ENCODE measurements around the gene HAO1.
"Not testable (repeated sequence)": the region's sequence is repeated elsewhere in the genome, so short reads cannot be mapped to it uniquely, and the experiment has no call there.

The HAO1 gene

GRCh38 chr20:7850775-7851490 lies 89.3 kb downstream of the HAO1 start:
- FAIRE-seq, result no peak

DNA sequence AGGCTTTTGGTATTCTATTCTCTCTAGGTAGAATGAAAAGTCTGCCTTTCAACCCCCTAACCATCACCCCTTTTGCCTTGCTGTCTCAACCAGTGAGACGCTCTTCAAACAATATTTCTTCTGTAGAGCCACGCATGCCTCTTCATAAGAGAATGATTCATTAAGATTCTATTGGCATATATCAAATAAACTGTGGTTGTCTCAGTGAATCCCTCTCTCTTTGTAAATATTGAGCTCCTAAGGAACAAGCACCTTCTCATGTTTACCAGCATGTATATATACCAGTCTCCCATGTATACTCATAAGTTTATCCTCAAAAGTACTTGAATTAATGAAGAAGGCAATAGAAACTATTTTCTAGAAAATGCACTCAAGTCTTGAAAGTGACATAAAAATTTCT lies 90.6 kb downstream of the HAO1 start:
- FAIRE-seq, result no peak

DNA sequence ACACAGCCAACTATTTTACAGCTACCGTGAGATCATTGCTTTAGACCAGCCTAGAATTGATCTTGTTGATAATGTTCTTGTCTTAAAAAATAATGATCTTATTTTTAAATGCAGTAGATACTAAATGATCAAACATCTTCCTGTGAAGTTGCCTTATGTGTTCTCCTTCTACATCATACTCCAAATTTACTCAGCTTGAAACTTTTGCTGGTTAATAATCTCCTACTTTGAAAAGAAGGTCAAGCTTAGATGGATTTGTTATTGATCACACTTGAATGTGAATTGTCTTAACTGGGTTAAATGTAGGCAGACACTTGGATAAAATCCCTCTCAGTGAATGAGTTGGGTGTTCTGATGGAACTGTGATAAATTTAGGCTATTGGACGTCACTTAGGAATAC lies 91.9 kb downstream of the HAO1 start:
- no peak for FAIRE-seq

DNA sequence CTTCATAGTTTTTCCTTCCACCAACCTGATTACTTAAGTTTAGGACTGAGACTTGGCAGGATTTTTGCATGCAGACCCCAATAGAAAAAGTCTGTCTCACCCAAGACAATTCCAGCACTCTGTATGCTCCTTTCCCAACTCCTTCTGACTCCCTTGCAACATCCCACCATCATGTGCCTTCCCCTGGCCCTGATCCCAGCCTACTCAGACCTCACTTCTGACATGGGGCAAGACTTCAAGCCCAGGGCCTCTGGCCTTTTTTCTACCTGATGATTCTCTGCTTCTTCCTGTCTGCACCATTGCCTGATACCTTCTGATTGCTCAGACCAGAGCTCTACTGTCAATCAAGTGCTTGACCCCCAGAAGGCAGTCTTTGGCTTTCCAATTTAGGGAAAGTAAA lies 96.6 kb downstream of the HAO1 start:
- FAIRE-seq, result no peak

- no peak for FAIRE-seq
These were observed 98.3 kb downstream of the HAO1 start for GRCh38 chr20:7841971-7842310.

DNA sequence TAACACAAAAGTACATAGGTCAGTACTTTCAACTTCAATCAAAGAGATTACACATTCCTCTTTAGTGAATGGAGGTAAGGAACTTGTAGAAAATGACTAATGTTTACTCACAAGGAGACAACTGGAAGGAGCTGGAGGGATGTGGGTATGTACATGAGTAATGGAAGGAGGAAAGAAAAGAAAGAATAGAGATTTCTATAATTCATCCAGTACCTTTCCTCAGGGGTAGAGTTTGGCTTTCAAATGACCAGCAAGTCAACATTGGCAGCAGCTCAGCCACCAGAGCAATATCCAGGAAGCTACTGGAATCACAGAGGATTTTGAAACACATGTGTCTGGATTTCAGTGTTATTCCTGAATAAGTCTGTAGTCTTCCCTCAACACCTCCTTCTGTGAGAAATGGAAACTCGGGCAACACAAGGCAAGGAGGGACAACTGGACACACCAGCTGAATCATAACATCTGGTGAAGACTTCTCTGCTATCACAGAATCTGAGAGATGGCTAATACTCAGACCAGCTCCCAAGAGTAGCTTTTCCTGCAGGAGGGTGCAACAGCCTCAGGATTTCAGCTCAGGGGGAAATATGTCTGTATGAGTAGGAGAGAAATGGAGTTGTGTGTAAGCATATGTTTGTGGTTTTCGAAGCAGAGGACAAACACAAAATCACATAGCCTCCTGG lies 98.8 kb downstream of the HAO1 start:
- no peak for FAIRE-seq

DNA sequence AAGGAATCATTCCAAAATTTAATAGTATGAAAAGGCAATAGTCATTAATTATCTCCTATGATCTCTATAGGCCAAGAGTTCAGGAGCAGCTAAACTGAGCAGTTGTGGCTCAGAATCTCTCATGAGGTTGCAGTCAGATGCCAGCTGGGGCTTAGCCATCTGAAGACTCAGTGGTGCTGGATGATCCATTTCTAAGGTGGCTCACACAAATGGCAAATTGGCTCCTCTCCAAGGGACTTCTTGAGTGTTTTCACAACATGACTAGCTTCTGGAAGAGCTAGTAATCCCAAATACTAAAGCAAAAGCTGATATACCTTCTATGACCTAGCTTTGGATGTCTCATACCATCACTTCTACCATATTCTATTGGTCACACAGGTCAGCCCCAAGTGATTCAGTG lies 104.2 kb downstream of the HAO1 start:
- no peak for FAIRE-seq

DNA sequence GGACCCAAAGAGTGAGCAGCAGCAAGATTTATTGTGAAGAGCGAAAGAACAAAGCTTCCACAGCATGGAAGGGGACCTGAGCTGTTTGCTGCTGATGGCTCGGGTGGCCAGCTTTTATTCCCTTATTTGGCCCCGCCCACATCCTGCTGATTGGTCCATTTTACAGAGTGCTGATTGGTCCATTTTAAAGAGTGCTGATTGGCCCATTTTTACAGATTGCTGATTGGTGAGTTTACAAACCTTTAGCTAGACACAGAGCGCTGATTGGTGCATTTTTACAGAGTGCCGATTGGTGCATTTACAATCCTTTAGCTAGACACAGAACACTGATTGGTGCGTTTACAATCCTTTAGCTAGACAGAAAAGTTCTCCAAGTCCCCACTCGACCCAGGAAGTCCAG lies 105.8 kb downstream of the HAO1 start:
- not testable (repeated sequence) for FAIRE-seq

All from islet of Langerhans (tissue), 1 donor.